Activated naive CD8-positive, alpha-beta T cell treated with anti-CD3 and anti-CD28 coated beads, Interleukin-2, amount 50 U/mL, for 16 hours (primary cell): Measurements from ENCODE around the gene LORICRIN.
"Not testable (repeated sequence)": the region's sequence is repeated elsewhere in the genome, so short reads cannot be mapped to it uniquely, and the experiment has no call there.

Experiments used
- DNase-seq: peaks from one replicate; pipeline ENCODE4 v3.0.0-alpha.2; 2020; ENCODE audit warnings: low read depth, low spot score

The LORICRIN gene, protein sequence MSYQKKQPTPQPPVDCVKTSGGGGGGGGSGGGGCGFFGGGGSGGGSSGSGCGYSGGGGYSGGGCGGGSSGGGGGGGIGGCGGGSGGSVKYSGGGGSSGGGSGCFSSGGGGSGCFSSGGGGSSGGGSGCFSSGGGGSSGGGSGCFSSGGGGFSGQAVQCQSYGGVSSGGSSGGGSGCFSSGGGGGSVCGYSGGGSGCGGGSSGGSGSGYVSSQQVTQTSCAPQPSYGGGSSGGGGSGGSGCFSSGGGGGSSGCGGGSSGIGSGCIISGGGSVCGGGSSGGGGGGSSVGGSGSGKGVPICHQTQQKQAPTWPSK

DNA sequence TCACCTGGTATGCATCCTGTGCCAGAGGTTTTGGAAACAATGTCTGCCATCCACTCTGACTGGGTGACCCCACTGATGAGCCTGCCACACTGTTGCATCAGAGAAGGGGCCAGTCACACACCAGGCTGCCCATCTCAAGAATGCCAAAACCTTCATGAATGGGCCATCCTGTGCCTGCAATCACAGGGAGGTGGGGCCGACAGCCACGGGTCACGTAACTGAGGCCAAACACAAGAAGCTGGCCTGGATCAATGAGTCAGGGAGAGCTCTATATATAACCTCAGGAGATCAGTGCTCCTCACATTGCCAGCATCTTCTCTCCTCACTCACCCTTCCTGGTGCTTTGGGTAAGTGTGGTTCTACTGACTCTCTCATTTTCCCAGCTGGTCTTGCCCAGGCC is at the start of gene LORICRIN:
TSS of gene LORICRIN (plus strand) at position 301 of the 400 bp plus-strand sequence. CDS start 1,263 bp downstream, outside the sequence.
- no peak for DNase-seq

DNA sequence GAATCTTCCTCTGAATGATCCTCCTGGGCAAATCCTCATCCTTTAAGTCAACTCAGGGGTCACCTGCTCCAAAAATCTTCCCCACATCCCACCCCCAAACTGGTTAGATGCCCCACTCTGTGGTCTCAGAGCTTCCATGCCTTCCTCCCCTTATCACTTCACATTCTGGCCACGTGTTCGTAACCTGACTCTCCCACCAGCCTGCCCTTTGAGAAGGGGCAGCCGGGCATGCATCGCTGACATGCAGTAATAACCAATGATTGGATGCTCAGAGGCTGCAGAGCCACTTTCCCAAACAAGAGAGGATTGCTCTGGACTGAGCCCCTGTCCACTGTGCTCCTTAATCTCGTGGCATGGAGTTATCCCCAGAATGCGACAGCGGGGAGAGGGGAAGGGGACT is 49.3 kb upstream of the LORICRIN start:
- no peak for DNase-seq

DNA sequence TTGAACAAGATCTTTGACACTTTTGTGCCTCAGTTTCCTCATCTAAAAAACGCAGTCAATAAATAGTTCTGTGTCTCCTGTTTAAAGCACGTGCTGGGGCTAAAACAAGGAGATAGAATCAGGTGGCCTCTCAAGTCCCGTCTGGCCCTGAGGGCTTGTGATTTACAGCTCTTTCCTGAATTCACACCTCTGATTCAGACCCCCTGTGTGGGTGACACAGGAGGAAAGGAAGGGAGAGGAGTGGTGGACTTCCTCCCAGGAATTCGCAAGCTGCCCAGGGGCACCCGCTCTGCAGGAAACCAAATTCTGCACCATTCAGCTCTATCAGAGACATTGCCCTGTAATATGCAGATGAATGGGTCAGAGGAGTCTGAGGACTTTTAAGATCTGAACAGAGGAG is 47.3 kb upstream of the LORICRIN start:
- no peak for DNase-seq

DNA sequence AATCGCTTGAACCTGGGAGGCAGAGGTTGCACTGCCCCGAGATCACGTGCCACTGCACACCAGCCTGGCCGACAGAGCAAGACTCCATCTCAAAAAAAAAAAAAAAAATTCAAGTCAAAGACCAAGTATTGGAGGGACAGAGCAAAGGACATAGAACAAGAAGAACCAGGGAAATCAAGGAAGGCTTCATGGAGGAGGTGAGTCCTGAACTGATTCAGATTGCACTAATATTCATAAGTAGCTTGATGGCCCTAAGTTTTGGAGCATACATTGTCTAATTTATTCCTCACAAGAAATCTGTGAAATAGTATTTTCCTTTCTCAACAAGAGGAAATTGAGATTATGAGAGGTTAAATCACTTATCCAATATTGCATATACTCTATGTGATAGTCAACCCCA is 46.0 kb upstream of the LORICRIN start:
- DNase-seq = no peak

DNA sequence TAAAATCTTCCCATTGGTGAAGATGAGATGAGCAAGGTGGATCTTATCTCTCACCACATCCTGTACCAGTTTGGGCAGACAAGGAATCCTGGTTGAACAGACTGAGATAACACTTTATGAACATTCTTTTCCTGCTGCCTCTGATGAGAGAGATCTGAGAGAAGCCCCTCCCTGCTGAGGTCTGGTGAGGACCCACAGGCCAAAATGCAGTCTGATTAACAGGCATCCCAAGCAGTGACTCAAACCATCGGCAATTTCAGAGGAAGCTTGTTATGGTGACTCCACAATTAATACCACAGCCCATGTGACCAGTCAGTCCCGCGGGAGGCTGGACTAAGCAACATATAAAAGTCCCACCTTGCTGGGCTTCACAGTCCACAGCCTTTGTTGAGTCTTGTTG is 42.3 kb upstream of the LORICRIN start, which contains the start of gene PRR9:
TSS of gene PRR9 (plus strand) at position 373 of the 400 bp plus-strand sequence. CDS start 561 bp downstream, outside the sequence.
- DNase-seq = no peak

DNA sequence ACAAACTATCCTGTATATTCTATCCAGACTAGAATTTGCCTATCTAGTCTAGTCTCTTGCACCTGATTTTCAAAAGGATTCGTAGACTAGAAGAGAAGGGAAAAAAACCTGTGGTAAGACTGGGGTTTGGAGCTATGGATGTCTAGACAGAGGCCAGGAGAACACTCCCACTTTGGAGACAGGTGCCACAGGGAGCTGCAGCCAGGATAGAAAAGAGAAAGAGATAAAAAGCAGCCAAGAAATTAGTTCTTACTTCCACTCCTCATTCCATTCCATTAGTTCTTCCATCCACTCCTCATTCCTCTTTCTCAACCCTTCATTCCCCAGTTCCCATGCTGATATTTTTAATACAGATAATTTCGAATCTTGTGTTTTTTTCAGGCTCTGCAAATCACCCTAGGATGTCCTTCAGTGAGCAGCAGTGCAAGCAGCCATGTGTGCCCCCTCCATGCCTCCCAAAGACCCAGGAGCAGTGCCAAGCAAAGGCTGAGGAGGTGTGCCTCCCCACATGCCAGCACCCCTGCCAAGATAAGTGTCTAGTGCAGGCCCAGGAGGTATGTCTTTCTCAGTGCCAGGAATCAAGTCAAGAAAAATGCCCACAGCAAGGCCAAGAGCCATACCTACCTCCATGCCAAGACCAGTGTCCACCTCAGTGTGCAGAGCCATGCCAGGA is 41.6 kb upstream of the LORICRIN start:
- no peak for DNase-seq

DNA sequence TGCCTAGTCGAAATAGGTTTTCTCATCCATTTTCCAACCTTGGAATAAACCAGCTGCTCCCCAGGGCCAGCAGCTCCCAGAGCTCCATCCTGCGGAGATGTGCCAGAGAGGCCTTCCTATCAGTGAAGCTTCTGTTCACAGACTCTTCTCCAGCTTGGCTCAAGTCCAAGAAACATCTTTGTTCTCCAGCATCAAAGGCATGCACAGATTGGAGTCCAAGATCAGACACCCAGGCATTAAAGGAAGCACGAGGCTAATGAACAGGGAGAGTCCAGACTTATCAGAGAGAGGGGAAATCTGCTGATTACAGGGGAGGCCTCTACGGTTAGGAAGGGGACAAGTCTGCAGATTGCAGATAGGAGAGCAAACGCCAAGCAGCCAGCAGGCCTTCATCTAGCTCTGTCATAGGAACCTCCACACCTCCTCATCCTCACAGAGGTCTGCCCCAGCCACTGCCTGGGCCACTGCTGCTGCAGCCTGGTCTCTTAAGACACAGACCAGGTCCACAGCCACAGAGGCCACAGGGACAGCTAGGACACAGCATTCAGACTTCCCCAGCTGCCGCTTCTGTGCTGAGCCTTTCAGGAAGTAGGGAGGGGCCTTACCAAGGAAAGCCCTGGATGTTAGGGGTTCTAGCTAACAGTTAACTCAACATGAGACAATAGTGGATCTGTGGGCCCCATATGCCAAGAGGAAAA is 38.7 kb upstream of the LORICRIN start:
- no peak for DNase-seq

DNA sequence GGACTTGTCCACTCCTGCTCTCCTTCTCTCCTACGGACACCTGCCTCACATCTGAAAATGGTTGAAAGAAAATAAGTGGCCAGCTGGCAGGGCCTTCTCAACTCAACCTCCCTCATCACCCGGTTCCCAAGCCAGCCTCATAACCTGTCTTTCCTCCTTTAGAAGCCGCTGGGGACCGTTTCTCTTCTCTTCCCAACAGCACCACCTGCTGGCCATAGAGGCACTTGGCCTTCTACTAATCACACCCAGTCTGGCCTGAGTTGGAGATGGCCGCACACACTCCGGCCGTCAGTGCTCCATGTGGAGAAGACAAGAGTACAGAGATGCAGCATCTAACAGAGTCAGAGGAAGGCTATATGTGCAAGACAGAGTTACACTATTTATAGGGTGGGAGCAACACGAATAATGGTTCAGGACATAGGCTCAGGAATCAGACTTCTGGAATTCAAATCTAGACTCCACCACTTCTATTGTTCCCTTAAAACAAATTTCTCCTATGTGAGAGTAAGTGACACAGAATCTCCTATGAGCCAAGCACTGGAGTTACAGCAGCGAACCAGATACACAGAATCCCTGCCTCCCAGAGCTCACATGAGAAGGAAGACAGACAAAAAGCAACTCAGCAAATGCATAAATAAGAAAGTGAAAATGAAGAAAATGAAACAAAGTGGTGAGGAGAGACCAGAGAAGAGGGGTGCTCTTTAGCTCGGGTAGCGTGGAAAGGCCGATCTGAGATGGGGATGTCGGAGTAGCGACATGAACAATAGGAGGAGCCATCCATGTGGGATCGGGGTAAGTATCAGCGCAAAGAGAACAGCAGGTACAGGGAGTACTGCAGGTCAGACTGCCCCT is 36.2 kb upstream of the LORICRIN start:
- peak; percentile 7 for DNase-seq

DNA sequence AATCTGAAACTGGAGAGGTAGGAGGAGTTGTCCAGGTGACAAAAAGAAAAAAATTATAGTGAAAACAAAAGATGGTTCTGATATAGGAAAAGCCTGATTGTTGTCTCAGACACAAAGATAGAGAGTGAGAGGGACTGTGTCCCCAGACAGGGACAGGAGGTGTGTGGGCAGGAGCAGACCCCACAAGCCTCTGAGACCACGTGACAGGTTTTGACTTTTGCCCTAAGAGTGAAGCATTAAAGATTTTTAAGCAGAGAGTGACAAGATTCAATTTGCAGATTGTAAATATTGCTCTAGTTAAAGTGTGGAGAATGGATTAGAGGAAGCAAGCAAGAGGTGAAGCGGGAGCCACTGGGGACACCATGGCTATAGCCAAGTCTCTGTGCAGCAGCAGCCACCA is 31.7 kb upstream of the LORICRIN start:
- DNase-seq = no peak

DNA sequence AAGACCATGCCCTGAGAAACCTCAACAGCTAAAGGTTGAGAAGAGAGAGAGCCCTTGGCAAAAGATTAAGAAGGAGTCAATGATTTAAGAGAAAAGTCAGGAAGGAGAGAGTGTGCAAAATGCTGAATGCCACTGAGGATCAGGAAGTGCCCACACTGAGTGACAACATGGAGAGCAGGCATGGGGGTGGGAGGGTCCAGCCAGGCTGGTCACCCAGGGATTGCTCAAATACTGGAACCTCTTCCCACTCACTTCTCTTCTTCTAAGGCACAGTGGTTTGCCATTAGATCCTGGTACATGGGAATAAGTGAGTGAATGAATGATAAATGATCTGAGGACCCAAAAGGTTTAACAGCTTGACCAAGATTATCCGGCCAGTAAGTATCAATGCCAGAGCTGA is 31.0 kb upstream of the LORICRIN start:
- DNase-seq = no peak

DNA sequence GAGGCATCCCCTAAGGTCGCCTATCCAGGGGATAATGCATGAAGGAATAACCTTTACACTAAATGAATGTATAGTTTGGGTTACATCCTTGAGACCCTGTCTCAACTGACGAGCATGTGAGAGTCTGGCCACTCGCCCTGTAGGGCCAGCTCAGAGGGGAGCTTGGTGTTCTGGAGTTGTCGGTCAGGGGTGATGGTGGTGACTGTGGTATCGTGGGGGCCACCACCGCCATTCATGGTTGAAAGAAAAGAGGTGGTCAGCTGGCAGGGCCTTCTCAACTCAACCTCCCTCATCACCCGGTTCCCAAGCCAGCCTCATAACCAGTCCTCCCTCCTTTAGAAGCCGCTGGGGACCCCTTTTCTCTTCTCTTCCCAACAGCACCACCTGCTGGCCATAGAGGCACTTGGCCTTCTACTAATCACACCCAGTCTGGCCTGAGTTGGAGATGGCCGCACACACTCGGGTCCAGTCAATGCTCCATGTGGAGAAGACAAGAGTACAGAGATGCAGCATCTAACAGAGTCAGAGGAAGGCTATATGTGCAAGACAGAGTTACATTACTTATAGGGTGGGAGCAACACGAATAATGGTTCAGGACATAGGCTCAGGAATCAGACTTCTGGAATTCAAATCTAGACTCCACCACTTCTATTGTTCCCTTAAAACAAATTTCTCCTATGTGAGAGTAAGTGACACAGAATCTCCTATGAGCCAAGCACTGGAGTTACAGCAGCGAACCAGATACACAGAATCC is 30.2 kb upstream of the LORICRIN start:
- DNase-seq = not testable (repeated sequence)

DNA sequence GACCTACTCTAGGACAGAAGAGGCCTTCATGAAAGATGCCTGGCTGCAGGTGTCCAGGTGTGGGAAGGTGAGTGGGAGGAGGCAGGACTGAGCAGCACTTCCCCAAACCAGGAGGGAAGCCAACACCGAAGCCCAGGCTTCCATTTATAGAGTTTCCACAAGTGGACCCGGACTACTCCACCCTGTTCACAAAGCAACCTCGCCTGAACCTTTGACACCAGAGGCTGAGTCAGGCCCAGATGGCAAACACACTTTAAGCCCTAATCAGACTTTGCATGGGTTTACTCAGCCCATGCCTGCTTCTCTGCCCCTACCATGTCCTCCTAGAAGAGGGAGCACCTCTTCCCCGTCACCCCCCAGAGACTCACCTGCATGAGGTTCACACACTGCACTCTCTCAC is 28.1 kb upstream of the LORICRIN start:
- DNase-seq = no peak

DNA sequence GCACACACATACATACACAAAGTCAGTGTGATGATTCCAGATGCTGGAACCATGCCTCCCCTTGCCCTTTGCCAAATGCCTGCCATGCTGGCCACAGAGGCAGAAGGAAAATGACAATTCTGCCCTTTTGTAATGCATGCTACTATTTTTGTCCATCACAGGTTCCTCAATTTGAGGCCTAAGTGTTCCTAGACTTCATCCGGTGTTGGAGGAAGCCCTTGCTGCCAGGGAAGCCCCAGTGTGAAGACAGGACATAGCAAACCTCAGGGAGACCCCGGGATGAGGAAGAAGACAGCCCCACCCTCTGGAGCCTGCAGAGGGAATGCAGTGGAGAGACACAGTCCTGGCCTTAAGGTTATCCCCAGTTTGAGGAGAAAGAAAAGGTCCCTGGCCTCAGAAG is 27.7 kb upstream of the LORICRIN start:
- DNase-seq = no peak

DNA sequence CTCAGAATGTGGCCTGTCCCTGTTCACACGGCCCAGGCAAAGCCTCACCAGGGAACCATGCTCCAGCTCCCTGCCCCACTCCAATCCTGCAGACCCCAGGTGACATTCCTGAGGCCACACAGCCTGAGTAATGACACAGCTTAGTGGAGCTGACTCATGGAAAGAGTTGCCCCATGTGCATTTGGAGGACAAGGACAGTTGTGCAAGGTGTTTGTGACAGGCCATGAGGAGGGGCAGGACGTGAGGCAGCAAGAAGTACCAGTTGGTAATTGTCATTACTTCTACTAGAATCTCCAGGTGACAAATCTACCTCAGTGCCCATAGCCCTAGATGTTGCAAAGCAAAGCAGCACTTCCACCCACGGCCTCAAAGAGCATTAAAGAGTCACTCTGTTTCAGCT is 26.9 kb upstream of the LORICRIN start:
- no peak for DNase-seq

DNA sequence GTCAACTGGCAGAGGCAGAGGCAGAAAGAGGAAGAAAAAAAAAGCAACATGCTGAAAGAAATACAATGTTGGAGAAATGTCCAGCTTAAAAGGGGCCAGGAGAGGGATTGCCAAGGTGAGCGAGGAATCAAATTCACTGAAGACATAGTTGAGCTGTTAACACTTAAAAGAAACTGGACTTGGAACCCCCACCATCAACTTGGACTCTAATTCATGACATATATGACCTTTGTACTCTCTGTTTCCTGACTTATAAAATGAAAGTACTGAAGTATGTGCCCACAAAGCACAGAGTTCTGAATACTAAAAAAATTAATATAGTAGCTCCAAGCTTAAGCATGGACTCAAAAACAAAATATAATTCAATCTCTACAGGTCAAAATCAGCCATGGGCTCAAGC is 26.0 kb upstream of the LORICRIN start:
- no peak for DNase-seq

DNA sequence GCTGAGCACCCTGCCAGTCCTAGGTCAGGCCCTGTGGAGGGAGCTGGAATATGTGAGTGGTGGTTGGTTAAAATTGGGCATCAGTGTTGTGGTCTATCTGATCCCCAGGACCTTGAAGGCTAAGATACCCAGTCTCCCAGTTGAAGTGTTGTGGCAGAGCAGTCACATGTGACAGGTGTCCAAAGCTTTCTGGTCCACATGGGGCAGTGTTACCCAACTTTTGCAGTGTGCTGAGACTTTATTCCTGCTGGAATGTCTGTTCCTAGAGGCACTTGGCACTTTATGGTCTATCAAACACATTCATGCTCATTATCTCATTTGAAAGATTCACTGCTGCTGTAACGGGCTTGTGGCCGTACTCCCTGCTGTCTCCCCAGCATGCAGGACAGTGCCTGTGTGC is 21.0 kb upstream of the LORICRIN start:
- no peak for DNase-seq

DNA sequence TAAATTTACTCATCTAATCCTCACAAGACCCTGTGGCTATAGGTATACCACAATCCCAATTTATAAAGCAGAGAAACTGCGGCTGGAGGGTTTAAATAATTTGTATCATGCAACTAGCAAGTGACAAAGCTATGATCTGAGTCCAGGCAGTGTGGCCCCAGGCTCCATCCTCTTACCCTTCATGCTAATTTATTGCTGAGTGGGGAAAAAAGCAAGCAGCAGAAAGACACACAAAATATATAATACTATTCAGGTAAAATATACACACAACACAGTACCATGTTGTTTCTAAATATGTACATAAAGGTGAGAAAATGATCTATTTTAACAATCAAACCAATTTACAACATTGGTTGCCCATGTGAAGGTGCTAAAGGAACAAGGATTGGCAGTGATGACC is 17.3 kb upstream of the LORICRIN start:
- no peak for DNase-seq

DNA sequence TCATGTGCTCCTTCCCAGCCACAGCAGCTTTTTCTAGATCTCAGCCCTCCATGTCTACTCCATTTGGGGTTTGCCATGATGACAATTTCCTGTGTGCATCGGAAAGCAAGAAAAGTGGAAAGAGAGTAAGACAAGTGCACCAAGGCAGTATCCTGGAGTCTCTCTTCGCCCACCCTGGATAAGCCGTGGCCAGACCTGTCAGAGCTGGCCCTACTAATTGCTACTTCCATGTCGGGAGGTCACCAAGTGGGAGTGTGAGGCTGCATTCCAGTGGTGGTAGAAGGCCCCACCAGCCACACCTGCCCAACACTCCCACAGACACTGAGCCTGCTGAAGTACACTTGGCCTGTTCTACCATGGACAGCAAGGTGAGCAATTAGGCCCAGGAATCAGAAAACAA is 14.0 kb upstream of the LORICRIN start:
- no peak for DNase-seq

DNA sequence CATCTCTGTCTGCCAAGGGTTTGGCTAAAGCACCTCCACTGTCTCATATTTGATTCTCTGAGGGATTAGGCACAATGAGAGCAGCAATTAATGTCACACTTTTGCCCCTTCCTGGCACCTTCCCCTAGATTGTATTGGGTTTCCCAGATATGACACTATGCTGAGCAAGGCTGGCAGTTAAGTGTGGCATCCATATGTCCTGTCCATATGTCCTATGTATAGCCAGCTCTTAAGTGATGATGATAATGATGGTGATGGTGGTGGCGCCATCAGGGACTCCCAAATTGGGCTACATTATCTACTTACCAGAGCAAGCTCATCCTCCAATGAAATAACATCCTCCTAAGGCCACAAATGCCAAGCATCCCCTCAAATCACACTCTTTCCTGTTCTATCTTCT is 13.5 kb upstream of the LORICRIN start:
- DNase-seq = no peak

DNA sequence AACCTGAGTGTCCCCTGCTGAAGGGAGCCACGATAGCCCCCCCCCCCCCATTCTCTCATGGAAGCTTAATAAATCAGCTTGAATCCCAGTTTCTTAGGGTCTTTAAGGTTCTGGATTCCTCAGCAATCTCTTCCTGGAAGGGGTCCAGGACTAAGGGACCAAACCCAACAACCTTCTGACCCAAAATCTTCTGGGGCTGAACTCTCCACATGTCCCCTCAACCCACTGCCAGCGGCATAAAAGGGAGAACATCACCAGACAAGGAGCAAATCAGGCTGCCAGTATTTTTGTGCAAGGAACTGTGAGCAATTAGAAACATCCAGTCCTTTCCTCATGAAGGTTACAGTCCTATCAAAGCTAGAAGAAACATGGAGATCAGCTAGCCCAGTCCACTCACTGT is 12.7 kb upstream of the LORICRIN start:
- no peak for DNase-seq
